ENCODE results near the gene SFTPB.
"Not testable (repeated sequence)": the region's sequence is repeated elsewhere in the genome, so short reads cannot be mapped to it uniquely, and the experiment has no call there.

Gene SFTPB

DNA sequence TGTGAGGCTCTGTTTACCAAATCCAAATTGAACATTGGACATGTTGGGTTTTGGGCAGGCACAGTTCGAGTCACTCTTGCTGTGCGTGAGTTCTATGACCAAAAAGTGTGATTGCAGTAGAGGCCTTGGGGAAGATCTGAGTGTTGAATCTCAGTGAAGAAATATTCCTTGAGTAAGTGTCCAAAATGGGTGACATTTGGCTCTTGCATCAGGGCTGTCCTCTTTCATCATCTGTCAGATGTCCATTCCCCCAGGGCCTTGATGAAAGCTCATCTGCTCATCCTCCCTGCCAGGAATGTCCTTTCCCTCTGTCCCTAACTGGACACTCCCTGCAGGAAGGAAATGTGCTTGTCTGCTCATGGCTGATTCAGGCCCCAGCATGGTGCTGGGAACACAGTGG lies 6.4 kb upstream of the SFTPB start:
- DNase-seq = no peak

DNA sequence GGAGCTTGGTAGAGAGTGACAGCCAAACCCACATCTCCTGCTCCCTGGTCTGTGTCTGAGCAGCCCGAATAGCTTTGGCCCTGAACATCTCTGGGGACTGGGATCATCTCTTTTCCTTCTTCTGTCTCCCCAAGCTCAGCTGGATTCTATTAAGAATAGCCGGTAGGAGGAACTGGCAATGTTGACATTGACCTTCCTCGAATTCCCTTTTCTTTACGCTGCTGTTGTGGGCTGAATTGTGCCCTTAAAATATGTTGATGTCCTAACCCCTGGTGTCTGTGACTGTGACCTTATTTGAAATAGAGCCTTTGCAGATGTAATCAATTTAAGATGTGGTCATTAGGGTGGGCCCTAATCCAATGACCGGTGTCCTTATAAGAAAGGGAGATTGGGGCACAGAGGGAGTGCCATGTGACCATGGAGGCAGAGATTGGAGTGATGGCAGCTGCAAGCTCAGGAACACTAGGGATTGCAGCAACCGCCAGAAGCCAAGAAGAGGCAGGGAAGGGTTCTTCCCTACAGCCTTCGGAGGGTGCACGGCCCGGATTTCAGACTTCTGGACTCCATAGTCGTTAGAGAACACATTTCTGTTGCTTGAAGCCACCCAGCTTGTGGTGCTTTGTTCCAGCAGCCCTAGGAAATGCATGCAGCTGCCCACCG lies 5.8 kb upstream of the SFTPB start:
- no peak for DNase-seq

DNA sequence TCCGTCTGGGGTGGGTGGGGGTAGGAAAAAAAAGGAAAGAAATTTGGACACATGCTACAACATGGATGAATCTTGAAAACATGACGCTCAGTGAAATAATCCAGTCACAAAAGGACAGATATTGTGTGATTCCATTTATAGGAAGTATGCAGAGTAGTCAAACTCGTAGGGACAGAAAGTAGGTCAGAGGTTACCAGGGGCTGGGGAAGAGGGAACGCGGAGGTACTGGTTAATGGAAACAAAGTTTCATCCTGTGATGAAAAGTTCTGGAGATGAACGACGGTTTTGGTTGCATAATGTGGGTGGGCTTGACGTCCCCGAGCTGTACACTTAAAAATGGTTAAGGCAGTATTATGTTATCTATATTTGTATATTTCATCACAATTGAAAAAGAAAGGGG lies 4.5 kb upstream of the SFTPB start:
- no peak for DNase-seq

GRCh38 chr2:85670416-85670815 lies 2.4 kb upstream of the SFTPB start:
- DNase-seq = not testable (repeated sequence)

DNA sequence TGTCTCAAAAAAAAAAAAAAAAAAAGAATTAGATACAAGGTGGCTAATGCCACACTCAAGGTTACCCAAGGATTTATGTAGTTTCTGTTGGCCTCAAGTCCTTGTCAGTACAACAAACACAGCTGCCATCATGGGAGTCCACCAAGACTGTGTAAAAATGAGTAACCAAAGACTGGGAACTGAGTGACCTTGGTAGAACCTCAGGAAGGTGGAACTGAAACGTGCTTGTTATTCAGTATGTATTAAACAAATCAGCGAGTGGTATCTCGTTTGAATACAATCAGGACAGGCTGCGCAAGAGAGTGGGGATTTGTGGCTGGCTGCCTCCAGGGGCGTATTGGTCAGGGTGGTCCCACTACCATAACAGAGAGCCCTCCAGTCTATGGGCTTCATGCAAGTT lies 1.6 kb upstream of the SFTPB start:
- no peak for DNase-seq

DNA sequence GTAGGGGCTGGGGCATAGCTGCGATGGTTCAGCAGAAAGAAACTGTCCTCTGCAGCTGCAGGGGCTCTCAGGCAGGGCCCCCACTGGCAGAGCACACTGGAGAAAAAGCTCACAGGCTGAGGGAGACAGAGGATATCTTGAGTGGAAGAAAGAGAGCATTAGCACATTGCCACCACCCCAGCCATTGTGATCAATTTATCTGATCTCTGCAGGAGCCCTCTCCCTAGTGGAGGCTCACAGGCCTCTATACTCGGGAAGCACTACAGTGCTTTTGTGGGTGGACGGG lies 801 bp upstream of the SFTPB start:
- DNase-seq = no peak

GRCh38 chr2:85667561-85668008 lies 414 bp downstream of the SFTPB start:
- DNase-seq = no peak

DNA sequence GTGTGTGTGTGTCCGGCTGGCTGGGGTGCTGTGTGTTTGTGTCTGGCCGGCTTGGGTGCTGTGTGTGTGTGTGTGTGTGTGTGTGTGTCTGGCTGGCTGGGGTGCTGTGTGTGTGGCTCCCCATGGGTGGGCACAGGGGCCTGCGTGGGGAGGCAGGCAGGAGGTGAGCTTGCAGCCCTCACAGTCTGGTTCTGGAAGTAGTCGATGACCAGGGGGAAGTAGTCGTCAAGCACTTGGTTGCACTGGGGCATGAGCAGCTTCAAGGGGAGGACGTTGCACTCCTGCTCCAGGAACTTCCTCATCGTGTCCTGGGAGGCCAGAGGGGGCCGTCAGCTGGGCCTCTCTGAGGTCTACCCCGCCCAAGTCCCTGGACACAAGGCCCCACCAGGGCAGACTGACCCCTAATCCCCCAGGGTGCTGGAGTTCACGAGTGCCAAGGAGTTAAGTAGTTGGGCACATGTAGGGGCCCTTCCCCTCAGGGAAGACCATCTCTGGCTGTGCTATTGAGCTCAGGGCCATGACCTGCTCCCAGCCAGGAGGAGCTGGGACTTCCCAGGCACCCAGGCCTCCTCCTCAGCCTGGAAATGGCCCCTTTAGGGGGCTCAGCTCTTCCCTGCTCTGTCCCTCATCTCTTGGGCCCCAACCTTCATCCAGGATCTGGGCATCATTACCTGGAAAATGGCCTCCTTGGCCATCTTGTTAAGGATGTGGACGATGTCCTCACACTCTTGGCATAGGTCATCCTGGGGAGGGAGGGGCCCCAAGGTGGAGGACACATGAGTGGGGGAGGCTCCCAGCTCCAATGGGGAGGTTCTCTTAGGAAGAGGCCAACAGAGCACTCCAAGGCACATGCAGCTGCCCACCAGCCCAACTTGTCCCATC lies 1.3 kb downstream of the SFTPB start:
- no peak for DNase-seq

GRCh38 chr2:85666016-85666415 lies 2.0 kb downstream of the SFTPB start:
- no peak for DNase-seq

DNA sequence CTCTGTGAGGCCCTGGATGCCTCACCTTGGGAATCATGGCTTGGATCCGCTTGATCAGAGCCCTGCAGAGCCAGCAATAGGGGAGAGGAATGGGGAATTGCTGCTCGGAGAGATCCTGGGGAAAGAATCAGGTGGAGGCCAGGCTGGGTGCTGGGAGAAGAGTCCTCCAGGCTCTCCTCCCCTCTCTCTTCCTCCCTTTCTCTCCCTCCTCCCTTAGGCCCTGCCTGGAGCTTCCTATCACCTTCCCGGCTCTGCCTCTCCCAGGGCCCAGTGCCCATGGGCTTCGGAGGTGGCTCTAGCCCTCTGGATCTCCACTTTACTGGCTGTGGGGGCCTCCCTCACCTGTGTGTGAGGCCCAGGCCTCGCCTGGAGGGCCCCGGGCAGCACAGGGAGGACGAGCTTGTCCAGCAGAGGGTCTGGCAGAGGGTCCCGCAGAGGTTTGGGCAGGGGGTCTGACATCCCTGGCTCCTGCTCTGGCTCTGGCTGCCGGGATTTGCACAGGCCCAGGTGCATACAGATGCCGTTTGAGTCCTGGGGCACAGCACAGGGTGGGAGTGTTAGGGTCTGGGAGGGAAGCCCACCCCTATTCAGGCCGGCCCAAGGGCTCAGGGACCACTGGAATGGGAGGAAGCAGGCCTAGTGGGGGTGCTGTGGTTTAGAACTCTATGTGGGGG lies 2.6 kb downstream of the SFTPB start:
- DNase-seq = no peak

GRCh38 chr2:85663594-85664565 lies 4.1 kb downstream of the SFTPB start:
- DNase-seq = no peak

- no peak for DNase-seq
Measured at GRCh38 chr2:85662899-85663593, 5.0 kb downstream of the SFTPB start.

GRCh38 chr2:85661139-85661858 lies 6.7 kb downstream of the SFTPB start:
- no peak for DNase-seq

- DNase-seq = no peak
Measured at GRCh38 chr2:85660725-85661124, 7.3 kb downstream of the SFTPB start.

DNA sequence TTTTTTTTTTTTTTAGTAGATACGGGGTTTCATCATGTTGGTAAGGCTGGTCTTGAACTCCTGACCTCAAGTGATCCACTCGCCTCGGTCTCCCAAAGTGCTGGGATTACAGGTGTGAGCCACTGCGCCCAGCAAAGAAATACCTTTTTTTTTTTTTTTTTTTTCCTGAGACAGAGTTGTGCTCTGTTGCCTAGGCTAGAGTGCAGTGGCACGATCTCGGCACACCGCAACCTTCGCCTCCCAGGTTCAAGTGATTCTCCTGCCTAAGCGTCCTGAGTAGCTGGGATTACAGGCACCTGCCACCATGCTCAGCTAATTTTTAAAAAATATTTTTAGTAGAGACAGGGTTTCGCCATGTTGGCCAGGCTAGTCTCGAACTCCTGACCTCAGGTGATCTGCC lies 7.7 kb downstream of the SFTPB start:
- DNase-seq = not testable (repeated sequence)

GRCh38 chr2:85659324-85659981 lies 8.5 kb downstream of the SFTPB start:
- no peak for DNase-seq

DNA sequence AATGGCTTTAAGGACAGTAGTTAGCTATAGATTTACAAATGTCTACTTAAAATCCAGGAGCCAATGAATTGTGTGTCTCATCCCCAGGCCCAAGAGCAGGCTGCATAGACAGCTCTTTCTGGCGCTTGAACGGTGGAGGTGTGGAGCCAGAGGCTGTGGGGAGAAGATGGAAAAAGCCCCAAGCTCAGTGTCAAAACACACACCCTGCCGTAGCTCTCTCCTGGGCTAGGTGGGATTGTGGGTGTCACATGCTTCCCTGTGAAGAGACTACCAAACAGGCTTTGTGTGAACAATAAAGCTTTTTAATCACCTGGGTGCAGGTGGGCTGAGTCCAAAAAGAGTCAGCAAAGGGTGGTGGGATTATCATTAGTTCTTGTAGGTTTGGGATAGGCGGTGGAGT lies 10.6 kb downstream of the SFTPB start:
- not testable (repeated sequence) for DNase-seq

DNA sequence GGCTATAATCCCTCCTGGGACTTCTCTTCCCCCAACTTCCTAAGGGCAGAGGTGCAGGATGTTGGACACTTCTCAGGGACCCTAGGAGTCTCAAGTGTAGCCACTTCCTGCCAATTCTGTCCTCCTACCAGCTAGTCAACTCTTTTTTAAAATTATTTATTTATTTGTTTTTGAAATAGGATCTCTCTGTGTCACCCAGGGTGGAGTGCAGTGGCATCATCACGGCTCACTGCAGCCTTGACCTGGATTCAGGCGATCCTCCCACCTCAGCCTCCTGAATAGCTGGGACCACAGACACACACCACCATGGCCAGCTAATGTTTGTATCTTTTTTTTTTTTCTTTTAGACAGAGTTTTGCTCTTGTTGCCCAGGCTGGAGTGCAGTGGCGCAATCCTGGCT lies 11.5 kb downstream of the SFTPB start:
- no peak for DNase-seq

- DNase-seq = no peak
Measured at GRCh38 chr2:85655961-85656417, 12.0 kb downstream of the SFTPB start.

- DNase-seq = no peak
Measured at GRCh38 chr2:85653996-85654395, 14.0 kb downstream of the SFTPB start.

DNA sequence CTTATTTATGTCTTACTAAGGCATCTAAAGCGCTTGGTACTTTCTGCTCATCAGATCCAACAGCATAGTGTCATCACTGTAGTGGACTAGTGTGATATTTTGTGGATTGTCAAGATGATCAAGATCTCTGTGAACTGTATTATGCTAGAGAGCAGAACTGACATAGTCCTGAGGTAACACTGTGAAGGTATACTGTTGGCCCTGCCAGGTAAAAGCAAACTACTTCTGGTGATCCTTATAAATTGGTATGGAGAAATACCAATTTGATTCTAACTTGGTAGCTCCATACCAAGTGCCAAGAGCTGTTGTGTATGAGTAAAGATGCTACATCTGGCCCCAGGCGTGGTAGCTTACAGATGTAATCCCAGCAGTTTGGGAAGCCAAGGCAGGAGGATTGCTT lies 15.9 kb downstream of the SFTPB start:
- DNase-seq = no peak

Measured in activated T-cell treated with anti-CD3 and anti-CD28 coated beads for 4 hours (primary cell).